HG02798 (cell line): ENCODE measurements around the gene CRTC2.

Source experiments
- ATAC-seq: cut with Tn5 transposase; IDR thresholded peaks from one replicate; pipeline ENCODE4 v1.9.1; 2021; ENCODE audit warnings: mild to moderate bottlenecking; ENCODE audit not compliant: unreplicated experiment, poor library complexity

Gene CRTC2

DNA sequence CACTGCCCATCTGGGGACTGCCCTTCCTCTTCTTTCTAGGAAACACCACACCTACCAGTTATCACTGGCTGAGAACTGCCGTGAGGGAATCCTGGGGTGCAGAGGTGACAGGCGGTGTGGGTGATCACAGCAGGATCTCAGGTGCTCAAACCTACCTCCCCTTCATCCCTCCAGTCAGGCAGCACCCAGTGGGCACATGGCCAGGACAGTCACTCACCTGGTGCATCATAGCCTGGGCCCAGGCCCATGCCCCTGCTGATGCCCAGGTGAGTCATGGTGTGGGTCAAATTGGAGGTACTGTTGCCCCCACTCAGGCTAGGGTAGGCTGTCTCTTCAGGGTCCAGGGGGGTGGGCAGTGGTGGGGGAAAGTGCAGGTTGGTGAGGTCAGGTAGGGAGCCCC lies 6.6 kb downstream of the CRTC2 start:
- ATAC-seq, result no peak

GRCh38 chr1:153951183-153951582 lies 7.2 kb downstream of the CRTC2 start:
- no peak for ATAC-seq

DNA sequence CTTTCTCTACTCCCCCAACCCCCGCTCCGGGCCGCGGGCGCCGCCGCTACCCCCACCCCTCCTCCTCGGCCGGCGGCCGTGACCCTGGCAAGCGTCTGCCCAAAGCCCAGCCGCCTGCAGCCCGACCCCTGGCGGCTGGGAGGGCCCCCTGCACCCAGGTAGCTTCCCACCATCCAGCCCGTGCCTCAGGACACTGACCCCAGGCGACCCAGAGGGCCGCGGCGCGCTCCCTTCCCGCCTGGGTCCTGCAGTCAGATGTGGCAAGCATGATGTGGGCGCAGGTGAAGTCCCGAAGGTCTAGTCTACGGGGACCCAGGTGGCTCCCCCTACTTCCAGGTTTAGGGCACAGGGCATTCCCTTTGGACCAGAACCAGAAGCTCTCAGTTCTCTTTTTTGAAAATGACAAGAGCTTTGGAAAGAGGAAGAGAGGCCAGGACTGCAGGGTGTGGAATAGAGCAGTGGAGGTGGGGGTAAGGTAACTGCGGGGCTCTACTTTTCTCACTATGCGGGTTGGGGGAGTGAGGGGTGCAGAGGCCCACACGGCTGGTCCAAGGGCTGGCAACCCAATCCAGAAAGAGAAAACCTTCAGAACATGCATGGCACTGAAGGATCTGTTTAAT lies 11.7 kb downstream of the CRTC2 start, which contains the start of gene DENND4B:
TSS of gene DENND4B (minus strand) at position 97 of the 620 bp plus-strand sequence. CDS start 2,344 bp downstream, outside the sequence.
- ATAC-seq, result peak; percentile 73

DNA sequence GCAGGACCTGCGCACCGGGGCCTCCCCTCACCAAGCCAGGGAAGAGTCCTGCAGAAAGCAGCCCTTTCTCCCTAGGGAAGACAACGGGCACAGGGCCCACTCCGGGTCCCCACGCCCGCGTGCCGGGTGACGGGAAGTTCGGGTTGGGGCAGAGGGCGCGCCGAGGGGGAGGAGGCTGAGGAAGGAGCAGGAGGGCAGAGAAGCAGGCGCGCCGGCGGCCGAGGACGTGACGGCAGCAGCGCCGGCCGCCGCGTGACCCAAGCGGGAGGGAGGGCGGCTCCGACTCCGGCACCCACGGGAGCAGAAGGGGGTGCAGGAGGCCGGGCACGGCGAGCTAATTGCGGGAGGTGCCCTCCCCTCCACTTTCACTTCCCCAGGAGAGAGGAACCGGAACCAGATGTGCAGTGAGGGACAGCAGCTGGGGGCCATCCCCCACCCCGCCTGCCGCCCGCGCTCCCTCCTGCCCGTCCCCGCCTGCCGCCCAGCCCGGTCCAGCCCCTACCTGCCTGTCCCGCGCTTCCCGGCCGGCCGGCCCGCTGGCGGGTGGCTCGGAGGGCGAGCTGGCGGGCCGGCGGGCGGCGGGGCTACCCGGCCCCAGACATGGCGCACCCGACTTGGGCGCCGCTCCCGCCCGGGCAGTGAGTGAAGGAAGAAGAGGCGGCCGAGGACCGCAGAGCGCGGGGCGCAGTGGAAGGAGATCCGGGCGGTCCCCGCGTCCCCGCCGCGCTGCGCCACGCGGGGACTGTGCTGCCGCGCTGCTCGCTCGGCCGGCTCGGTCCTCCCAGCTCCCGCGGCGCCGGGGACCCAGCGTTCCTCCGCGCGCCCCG lies 12.4 kb downstream of the CRTC2 start:
- peak; percentile 77 for ATAC-seq

DNA sequence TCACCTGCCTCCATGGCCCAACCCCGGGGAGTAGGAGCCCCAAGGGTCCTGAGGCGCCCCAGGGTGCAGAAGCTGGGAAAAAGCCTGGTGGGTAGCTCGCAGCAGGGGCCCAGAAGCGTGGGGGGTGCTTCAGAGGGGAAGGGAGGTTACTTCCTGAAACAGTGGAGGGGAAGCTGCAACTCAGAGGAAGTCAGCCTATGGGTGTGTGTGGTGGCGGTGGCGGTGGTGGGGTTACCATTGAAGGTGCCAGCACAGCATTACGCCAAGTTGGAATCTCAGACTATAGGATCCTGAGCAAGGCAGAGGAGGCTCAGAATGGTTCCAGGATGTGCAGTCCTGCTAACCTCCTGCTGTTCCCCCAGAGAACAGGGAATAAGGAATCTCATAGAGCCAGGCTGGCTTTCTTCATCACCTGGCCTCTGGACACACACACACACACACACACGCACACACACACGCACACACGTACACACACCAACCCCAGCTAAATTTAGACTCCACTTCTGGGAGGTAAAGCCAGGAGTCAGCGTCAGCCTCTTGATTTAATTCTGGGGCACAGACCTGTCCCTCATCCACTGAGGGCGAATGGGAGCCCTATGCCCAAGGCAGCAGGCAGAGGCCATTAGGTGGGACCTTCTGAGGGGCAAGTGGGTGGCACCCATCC lies 13.1 kb downstream of the CRTC2 start:
- ATAC-seq, result no peak

GRCh38 chr1:153944827-153945117 lies 13.6 kb downstream of the CRTC2 start:
- no peak for ATAC-seq

- no peak for ATAC-seq
These were observed 14.2 kb downstream of the CRTC2 start for GRCh38 chr1:153944005-153944826.

GRCh38 chr1:153942766-153943549 lies 15.5 kb downstream of the CRTC2 start:
- no peak for ATAC-seq

DNA sequence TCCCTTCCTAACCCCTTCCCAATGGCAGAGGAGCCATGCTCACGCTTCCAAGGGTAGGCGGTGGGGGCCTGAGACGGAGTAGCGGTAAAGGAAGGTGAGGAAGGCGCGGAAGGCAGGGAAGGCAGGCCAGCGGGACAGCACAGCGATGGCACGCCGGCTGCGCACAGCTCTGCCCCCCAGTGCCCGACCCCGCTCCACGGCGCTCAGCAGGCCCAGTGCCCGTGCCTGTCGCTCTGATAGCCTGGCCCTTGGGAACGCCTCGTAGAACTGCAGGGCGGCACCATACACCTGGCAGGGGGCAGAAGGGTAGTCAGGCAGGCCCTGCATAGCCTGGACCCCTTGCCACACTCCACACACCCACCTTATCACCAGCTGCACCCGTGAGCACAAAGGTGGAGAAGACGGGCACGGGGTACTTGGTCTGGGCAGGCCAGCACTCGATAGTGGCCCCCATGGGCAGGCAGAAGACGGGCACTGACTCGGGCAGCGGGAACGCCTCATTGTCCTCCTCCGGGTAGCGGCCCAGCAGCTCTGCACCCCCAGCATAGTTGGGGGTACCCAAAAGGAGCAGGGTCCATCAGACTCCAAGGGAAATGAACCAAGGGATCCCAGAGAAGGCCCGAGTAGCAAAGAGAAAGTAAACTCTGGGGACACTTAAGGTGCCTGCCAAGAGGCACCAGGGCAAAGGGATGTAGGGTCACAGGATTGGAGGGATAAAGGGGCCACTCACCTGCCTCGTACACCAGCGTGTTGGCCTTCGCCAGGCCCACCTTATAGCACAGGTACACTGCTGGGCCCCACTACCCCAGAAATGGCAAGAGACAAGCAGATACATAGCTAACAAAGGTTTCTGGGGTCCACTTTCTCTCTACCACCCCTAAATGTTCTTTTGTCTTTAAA lies 16.3 kb downstream of the CRTC2 start:
- ATAC-seq, result no peak

GRCh38 chr1:153940756-153941155 lies 17.7 kb downstream of the CRTC2 start:
- no peak for ATAC-seq

GRCh38 chr1:153939476-153939875 lies 18.9 kb downstream of the CRTC2 start:
- ATAC-seq, result no peak

DNA sequence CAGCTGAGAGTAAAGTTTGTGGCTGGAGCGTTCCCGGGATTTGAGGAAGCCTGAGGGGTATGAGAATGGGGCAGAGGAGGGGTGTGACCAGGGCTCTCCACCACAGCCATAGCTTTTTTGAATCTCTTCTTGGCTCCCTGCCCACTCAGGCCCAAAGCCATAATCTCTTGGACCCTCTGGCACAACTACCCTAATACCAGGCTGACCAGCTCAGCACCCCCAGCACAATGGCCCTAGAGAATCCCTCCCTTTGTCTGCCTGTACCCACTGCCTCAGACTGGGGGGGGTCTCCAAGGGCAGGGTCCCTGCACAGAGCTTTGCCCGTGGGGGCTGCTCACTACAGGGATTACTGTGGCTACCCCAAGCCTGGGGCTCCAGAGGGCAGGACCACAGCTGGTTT lies 19.4 kb downstream of the CRTC2 start:
- ATAC-seq, result no peak

DNA sequence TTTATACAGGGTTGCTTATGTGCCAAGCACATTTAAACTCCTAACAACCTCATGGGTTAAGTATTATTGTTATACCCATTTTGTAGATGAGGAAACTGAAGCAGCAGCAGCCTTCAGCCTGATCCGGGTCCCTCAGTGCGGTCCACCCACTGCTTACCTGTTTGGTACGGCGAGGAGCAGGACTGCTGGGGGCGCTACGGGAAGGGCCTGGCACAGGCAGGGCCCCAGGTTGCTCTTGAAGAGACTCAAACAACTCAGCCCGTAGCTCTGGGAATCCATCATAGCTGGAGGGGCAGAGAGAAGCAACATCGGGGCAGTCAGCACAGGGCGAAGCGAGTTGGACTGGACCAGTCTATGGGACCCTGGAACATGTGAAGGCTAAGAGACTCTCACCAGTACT lies 21.1 kb downstream of the CRTC2 start:
- no peak for ATAC-seq

DNA sequence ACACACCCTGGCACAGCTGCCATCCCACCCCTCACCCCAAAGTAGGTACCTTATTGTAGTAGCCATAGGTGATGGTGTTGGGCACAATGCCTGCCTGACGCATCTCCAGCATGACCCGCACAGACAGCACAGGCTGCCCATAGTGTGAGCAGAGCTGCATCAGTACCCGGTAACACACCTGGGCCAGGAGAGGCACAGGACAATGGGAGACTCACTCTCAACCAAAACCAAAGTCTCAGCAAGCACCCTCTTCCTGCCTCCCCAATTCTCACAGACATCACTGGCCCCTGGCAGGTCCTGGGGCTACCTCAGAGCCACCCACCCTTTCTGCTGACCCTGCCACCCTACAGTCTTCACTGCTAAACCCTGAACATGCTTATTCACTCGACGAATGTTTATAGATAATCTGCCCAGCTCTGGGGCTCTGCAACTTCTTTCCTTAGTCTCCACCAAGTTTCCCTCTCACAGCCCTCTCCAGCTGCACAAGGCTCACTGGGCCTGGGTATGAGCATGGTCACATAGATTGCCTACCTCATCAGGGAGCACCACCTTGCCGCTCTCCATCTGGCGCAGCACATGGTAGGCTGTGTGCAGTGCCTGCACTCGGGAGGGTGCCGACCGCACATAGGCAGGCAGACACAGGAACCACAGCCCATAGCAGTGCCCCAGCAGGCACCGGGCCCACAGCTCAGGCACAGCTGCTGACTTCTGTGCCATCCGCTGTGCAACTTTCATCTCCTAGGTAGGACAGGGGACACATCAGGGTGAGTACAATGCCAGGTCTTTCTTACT lies 22.2 kb downstream of the CRTC2 start:
- no peak for ATAC-seq

DNA sequence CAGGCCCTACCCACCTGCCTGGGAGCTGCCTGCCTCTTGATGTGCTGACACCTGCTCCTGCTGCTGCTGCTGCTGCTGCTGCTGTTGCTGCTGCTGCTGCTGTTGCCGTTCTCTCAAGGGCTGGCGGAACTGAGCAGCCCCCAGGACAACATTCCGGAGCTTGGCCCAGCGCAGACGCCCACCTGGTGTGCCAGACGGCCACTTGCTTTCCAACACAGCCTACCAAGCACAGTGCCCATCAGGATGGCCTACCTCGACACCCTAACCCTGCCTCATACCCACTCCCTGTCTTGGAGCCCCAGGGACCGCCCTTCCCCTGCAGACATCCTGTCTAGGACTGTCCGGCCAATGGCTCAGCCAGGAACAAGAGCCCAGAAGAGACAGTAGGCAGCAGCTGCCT lies 23.7 kb downstream of the CRTC2 start:
- no peak for ATAC-seq

- ATAC-seq, result no peak
These were observed 24.5 kb downstream of the CRTC2 start for GRCh38 chr1:153933955-153934354.

- ATAC-seq, result no peak
These were observed 25.0 kb downstream of the CRTC2 start for GRCh38 chr1:153933430-153933829.
